ENCODE measurements around the gene CCDC126.

GRCh38 chr7:23672033-23672432 lies 74.9 kb downstream of the CCDC126 start:
- TF ChIP-seq CTCF (IDR thresholded peaks at IDR 0.05): no peak
- TF ChIP-seq POLR2A (IDR thresholded peaks at IDR 0.05): no peak
- no peak for TF ChIP-seq POLR2AphosphoS5 (IDR thresholded peaks at IDR 0.05)

Data from prostate gland (tissue), 2 donors.